K562 (cell line): ENCODE measurements around the gene HLTF. TPM values are rescaled to one million over a fixed set of nuclear protein-coding genes. Genes with fewer than 3 reads are reported as not detected.

ENCODE experiments used
- ATAC-seq: fragments of 200-7000 bp; cut with Tn5 transposase; 3 replicates; pipeline ENCODE4 v1.9.1; 2020; ENCODE audit warnings: moderate library complexity
- BruUV-seq: library from RNA; stranded (reverse); fragments of 400-500 nt; replicated peaks from 2 replicates; lab custom pipeline; 2021; lab: Mats Ljungman, UMichigan
- CTCF ChIA-PET: fragments of 300-600 bp; formaldehyde crosslinking; extraction: SDS; loops from one replicate; lab custom pipeline; 2021; ENCODE audit warnings: low intra/inter-chr PET ratio; lab: Yijun Ruan, JAX
- POLR2A ChIA-PET: fragments of 300-600, 350-650 bp; sonication (Branson Sonifier 250); formaldehyde crosslinking; extraction: SDS; loops from one replicate; lab custom pipeline; 2021; ENCODE audit warnings: antibody characterized with exemption, inconsistent platforms; lab: Yijun Ruan, JAX
- DNase-seq, 4 experiments: peaks; one replicate each; pipeline versions ENCODE4 v3.0.0 to v3.0.0-alpha.2; 2011 to 2018; ENCODE audit warnings: low spot score in 3 of 4, mixed read lengths in 3 of 4; ENCODE audit errors: extremely low read depth in 1 of 4
- FAIRE-seq: peaks from 2 replicates; lab custom pipeline; 2011; peaks lifted over from hg19 to GRCh38; lab: Jason Lieb, UNC
- H2AFZ ChIP-seq: 2 replicates; pipeline ENCODE4 v1.6.0; 2011; ENCODE audit warnings: low read depth, low read length, control low read depth, inconsistent platforms
- H3K27ac ChIP-seq: fragments of 200-600 bp; 3 replicates; pipeline ENCODE4 v1.8.0; 2011; ENCODE audit warnings: low read depth, mild to moderate bottlenecking, control low read depth, inconsistent platforms, low read length, moderate library complexity, mixed read lengths; ENCODE audit errors: extremely low read depth
- H3K27me3 ChIP-seq, 2 experiments: fragments of 300-600 bp in 1 of 2; 2 replicates in 1 of 2; 3 replicates in 1 of 2; pipeline versions ENCODE4 v1.6.0 to v1.8.0; 2011; ENCODE audit warnings: inconsistent platforms in 2 of 2, low read length in 2 of 2, mild to moderate bottlenecking in 1 of 2, mixed read lengths in 1 of 2, moderate library complexity in 1 of 2; ENCODE audit not compliant: control insufficient read depth in 2 of 2, insufficient read depth in 2 of 2
- H3K36me3 ChIP-seq: fragments of 300-600 bp; 3 replicates; pipeline ENCODE4 v1.8.0; 2011; ENCODE audit warnings: mild to moderate bottlenecking, low read length, inconsistent platforms; ENCODE audit not compliant: control insufficient read depth, insufficient read depth
- H3K4me1 ChIP-seq, 2 experiments: fragments of 200-600 bp in 1 of 2; replicated peaks in 1 of 2; 2 replicates in 1 of 2; 3 replicates in 1 of 2; pipeline versions ENCODE4 v1.5.1 to v1.8.0; 2011; ENCODE audit warnings: inconsistent platforms in 2 of 2, low read length in 2 of 2, mild to moderate bottlenecking in 1 of 2, mixed read lengths in 1 of 2, moderate library complexity in 1 of 2; ENCODE audit not compliant: control insufficient read depth in 2 of 2, insufficient read depth in 2 of 2
- H3K4me2 ChIP-seq: 2 replicates; pipeline ENCODE4 v1.6.1; 2011; ENCODE audit warnings: low read length, control low read depth, inconsistent platforms, mixed read lengths; ENCODE audit not compliant: insufficient read depth
- H3K4me3 ChIP-seq: fragments of 200-600 bp; sonication (generic), shearing (Covaris generic); 2 replicates; pipeline ENCODE4 v1.5.1; 2016; ENCODE audit warnings: control low read depth, inconsistent platforms
- H3K79me2 ChIP-seq: fragments of 200-600 bp; 3 replicates; pipeline ENCODE4 v1.8.0; 2011; ENCODE audit warnings: low read length, inconsistent platforms; ENCODE audit not compliant: control insufficient read depth, insufficient read depth
- H3K9ac ChIP-seq, 2 experiments: 2 replicates each; pipeline versions ENCODE4 v1.6.0 to v1.6.1; 2011; ENCODE audit warnings: low read depth in 2 of 2, low read length in 2 of 2, control low read depth in 1 of 2, inconsistent platforms in 1 of 2, mild to moderate bottlenecking in 1 of 2, mixed read lengths in 1 of 2; ENCODE audit not compliant: insufficient read depth in 1 of 2
- H3K9me1 ChIP-seq: one replicate; pipeline ENCODE4 v1.6.0; 2011; ENCODE audit warnings: inconsistent platforms, mild to moderate bottlenecking, low read length, moderate library complexity; ENCODE audit not compliant: control insufficient read depth, insufficient read depth
- H3K9me3 ChIP-seq: replicated peaks from 2 replicates; pipeline ENCODE4 v1.5.1; 2011; ENCODE audit warnings: low read depth, low read length, inconsistent platforms; ENCODE audit not compliant: control insufficient read depth, insufficient read depth
- H4K20me1 ChIP-seq: replicated peaks from 2 replicates; pipeline ENCODE4 v1.6.1; 2011; ENCODE audit warnings: low read length, inconsistent platforms, mixed read lengths; ENCODE audit not compliant: control insufficient read depth, insufficient read depth
- ETS2 ChIP-seq: IDR thresholded peaks from 2 replicates; pipeline ENCODE4 v1.6.1; 2016; ENCODE audit warnings: borderline replicate concordance, missing genetic modification characterization, mild to moderate bottlenecking, moderate library complexity, missing compliant biosample characterization; ENCODE audit not compliant: poor library complexity, severe bottlenecking
- RFX1 ChIP-seq: fragments of 450-650 bp; IDR thresholded peaks from 2 replicates; pipeline ENCODE4 v1.6.1; 2016; ENCODE audit warnings: mild to moderate bottlenecking, moderate library complexity
- WGBS: fragments of 100-300 bp; shearing (Covaris generic); methylation state at CpG from one replicate; pipeline ENCODE4 v1.1.6; 2016; ENCODE audit warnings: low coverage, mixed read lengths; ENCODE audit not compliant: insufficient coverage; ENCODE audit errors: missing lambda C conversion rate; 5-methylcytosine and 5-hydroxymethylcytosine counted together
- in situ Hi-C: fragments of 300-500 bp; cut with MboI; formaldehyde crosslinking; loops from 4 replicates; pipeline ENCODE4 v1.15.0; 2018; ENCODE audit warnings: inconsistent platforms, mixed read lengths
- intact Hi-C: fragments of 100-400 bp; cut with micrococcal nuclease; formaldehyde crosslinking; loops from 2 replicates; pipeline ENCODE4 v1.14.2; 2022
- polyA plus RNA-seq, 8 experiments: library from polyadenylated mRNA; depleted of rRNA in 4 of 8; stranded (reverse) in 5 of 8; unstranded in 3 of 8; fragments of >200 nt; fragmentation: Nextera tagmentation in 2 of 8; fragmentation: Illumina TruSeq in 1 of 8; extraction: Ambion mirVana in 2 of 8; extraction: Trizol in 1 of 8; gene quantifications; 2 replicates each; pipeline versions ENCODE4 v1.2.1 to v1.2.3, GENCODE V29; 2011 to 2014; ENCODE audit warnings: inconsistent platforms in 1 of 8, missing spikeins in 1 of 8
- total RNA-seq, 7 experiments: library from RNA; depleted of rRNA in 6 of 7; stranded (reverse); fragments of >200 nt in 6 of 7; fragmentation: Illumina TruSeq in 2 of 7; extraction: Trizol in 2 of 7; gene quantifications; 2 replicates each; pipeline versions ENCODE4 v1.2.1 to v1.2.3, GENCODE V29; 2011 to 2021; ENCODE audit warnings: low replicate concordance in 1 of 7
- TF ChIP-seq, protein P1 (sequence below): sonication (generic); formaldehyde crosslinking; IDR thresholded peaks from 2 replicates; pipeline ENCODE4 v1.8.1; 2023; ENCODE audit warnings: mild to moderate bottlenecking, missing genetic modification reagents

Gene HLTF
- total and polyA plus RNA-seq, 9 of the 15 experiments (the other 6 are each of a cell fraction or from before 2014, with no cell fraction given), result 35.1 to 82.4 (median 50.4) TPM

DNA sequence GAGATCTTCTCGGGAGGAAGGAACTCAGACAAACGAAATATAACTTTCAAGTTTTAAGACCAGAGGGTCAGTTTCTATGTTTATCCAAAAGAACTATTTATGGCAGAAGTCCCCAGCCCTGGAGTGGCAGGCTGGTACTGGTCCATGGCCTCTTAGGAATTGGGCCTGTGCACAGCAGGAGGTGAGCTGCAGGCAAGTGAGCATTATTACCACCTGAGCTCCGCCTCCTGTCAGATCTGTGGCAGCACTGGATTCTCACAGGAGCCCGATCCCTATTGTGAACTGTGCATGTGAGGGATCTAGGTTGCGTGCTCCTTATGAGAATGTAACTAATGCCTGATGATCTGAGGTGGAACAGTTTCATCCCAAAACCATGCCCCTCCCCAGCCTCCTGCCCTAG, 28.8 kb upstream of the HLTF start:
- ATAC-seq (peak; percentile 63), FAIRE-seq (no peak), DNase-seq (no peak)
- intact Hi-C loops (no loop called here), in situ Hi-C loops (loop anchor here (5.0 to 10.0 kb wide), 2 partner anchors 157 to 370 kb away; no protein-coding TSS in a partner anchor)
- CTCF ChIA-PET, result interaction anchor here (0.7 to 9.6 kb wide), 2 partner anchors 158 to 252 kb away, joined by 4 to 210 read pairs; no protein-coding TSS in a partner anchor
- Histone ChIP-seq H3K4me3 (no peak overlapping the region), H3K36me3 (no peaks in the 10 kb centered on the region), H3K9me3 (no peaks in the 10 kb centered on the region), H3K9ac (no peak overlapping the region), H3K4me2 (no peak overlapping the region), H4K20me1 (no peaks in the 10 kb centered on the region), H3K27me3 (peaks cover 0 to 4% of the 10 kb centered on the region in 2 experiments; a peak in 1 of 5 replicates), H3K27ac (no peak overlapping the region), H3K79me2 (no peaks in the 10 kb centered on the region), H3K4me1 (no peaks in the 10 kb centered on the region), H3K9me1 (no peaks in the 10 kb centered on the region), H2AFZ (no peak overlapping the region)
- POLR2A ChIA-PET, result no interaction called here
- 18% methylated on average over 5 of the region's 5 CpGs for WGBS
- BruUV-seq, result no TSS peak
- TF ChIP-seq, protein P1, sequence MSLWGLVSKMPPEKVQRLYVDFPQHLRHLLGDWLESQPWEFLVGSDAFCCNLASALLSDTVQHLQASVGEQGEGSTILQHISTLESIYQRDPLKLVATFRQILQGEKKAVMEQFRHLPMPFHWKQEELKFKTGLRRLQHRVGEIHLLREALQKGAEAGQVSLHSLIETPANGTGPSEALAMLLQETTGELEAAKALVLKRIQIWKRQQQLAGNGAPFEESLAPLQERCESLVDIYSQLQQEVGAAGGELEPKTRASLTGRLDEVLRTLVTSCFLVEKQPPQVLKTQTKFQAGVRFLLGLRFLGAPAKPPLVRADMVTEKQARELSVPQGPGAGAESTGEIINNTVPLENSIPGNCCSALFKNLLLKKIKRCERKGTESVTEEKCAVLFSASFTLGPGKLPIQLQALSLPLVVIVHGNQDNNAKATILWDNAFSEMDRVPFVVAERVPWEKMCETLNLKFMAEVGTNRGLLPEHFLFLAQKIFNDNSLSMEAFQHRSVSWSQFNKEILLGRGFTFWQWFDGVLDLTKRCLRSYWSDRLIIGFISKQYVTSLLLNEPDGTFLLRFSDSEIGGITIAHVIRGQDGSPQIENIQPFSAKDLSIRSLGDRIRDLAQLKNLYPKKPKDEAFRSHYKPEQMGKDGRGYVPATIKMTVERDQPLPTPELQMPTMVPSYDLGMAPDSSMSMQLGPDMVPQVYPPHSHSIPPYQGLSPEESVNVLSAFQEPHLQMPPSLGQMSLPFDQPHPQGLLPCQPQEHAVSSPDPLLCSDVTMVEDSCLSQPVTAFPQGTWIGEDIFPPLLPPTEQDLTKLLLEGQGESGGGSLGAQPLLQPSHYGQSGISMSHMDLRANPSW (CRISPR knock-in tag), result no peak
- TF ChIP-seq ETS2 (tag) (no peak), RFX1 (no peak)
